LoVo (cell line): ENCODE measurements around the gene CRADD.
"Not testable (repeated sequence)": the region's sequence is repeated elsewhere in the genome, so short reads cannot be mapped to it uniquely, and the experiment has no call there.

Source experiments
- DNase-seq: peaks from one replicate; pipeline ENCODE4 v3.0.0-alpha.2; 2016; ENCODE audit warnings: low spot score

Gene CRADD

DNA sequence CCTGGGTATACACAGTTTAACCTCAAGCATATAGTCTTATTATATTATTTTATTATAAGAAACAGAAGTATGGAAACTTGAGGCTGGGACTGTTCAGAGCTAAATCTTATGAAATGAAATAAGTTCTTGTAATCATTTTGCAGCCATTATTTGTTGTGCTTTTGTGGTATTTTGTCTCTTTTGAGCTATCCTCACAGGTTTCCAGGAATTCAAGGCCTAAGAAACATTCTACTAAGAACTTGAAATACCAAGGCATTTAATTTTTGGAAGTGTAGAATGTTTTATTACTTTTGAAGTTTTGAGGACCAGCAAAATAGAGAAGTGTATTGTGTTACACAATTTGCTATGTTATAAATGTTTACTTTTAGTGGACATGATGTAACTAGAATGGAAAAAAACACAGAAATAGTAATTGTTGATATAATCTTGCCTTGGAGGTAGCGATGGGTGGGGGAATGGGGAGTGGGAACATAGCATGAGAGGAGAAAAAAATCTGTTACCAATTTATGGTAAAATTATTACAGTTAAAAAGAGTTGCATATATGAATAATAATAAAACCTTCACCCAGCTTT is 81.7 kb downstream of the CRADD start:
- DNase-seq, result no peak

DNA sequence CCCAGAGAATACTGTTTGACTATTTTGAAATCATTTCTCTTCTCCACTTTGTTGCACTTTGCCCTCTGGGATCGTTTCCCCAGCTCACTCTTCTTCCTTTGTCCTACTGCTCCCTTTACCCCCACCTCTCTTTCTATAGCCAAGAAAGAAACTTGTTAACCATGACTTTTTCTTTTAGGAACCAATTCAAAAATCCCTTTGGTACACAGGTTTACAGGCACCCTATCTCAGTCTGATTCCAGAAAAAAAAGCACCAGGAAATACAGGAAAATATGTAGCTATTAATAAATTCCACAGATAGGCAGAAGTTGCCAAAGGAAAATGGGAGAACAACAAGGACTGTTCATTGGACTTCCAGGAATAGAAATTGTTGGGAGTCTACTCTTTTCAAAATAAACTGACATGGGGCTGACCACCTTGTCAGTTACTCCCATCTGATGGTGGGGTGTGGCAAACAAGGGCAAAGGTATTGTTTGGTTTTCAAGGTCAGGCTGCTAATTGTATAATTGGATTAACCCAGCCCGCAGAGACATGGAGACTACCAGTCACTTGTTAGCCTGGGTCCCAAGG is 82.4 kb downstream of the CRADD start:
- DNase-seq, result no peak

DNA sequence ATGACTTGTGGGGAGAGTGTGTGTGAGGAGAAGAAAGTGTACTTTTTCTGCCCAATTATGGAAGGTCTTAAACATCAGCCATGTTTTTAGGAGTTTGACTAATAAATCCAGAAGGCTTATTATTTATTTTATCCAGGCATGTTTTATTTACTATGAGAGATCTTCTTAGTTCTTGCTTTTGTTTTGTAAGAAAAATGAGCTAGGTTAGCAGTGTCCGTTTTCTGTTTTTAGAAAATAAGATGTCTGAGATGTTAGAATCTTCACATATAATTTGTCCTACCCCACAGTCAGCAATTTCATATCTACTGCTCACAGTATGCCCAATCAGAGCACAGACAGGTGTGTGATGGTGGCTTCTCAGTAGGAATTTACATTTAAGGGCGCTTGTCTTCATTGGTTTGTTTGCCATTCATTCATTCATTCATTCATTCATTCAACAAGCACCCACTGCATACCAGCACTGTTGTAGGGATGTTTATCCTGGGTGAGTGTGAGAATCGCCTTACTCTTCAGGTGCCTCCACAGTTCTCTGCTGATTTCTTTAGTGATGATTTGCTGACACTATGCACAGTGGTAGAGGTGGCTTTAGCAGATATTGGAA is 83.2 kb downstream of the CRADD start:
- DNase-seq, result no peak

- no peak for DNase-seq
These were observed 85.0 kb downstream of the CRADD start for GRCh38 chr12:93762059-93762719.

DNA sequence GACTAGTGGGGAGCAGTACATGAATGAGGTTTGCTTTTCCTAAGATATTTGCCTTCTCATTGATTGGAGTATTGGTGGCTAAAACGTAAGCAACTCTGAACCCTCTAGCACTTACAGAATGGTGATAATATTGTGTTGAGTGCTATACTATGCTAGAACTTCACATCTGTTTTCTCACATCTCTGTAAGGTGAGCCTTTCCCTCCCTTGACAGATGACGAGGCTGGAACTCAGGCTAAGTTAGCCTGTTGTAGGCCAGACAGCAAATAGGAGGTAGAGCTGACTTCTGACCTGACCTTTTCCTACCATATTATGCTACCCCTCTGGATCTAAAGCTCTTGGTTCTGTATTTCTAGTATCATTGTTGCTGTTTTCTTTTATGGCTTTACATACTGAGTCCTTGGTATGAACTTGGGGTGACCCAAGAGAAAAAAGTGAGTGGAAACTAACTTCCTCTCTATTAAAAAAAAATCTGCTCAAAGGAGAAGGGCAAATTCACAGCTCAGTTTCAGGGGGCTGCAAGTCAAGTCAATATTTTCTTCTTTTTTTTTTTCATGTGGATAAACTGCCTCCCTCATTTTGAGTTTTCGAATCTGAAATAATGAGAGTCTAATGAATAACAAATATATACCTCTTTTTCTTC is 85.9 kb downstream of the CRADD start:
- no peak for DNase-seq

- no peak for DNase-seq
These were observed 86.6 kb downstream of the CRADD start for GRCh38 chr12:93763746-93764147.

- no peak for DNase-seq
These were observed 89.2 kb downstream of the CRADD start for GRCh38 chr12:93766371-93766770.

DNA sequence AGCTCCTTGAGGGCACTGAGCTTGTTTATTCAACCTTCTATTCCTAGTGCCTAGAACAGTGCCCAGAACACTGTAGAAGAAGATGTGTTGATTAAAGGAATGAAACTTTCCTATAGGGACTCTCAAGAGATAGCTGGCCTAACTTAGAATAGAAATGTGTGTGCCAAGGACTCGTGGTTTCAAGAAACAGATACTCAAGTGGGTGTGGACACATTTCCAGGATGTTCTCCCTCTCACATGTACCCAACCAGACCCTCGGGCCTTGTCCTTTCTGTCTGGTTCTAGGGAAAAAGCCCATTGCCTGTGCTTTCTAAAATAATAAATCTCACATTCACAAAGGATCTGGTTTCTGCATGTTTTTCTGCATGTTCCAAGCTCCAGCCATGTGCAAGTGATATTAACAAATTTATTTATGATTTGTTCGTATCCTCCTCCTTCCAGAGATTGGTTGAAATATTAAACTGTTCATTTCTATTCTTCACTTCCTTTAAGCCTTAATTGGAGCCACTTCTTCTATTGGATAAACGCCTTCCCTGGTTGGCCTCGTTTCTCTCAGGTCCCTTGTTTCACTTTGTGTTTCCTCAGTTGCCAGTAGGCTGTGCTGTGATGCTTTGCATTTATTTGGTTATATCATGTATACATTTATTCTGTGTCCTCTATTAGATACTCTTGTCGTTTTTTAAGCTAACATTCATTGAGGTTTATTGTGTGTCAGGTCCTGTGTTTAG is 89.8 kb downstream of the CRADD start:
- DNase-seq, result no peak

GRCh38 chr12:93767524-93767863 is 90.3 kb downstream of the CRADD start:
- no peak for DNase-seq

DNA sequence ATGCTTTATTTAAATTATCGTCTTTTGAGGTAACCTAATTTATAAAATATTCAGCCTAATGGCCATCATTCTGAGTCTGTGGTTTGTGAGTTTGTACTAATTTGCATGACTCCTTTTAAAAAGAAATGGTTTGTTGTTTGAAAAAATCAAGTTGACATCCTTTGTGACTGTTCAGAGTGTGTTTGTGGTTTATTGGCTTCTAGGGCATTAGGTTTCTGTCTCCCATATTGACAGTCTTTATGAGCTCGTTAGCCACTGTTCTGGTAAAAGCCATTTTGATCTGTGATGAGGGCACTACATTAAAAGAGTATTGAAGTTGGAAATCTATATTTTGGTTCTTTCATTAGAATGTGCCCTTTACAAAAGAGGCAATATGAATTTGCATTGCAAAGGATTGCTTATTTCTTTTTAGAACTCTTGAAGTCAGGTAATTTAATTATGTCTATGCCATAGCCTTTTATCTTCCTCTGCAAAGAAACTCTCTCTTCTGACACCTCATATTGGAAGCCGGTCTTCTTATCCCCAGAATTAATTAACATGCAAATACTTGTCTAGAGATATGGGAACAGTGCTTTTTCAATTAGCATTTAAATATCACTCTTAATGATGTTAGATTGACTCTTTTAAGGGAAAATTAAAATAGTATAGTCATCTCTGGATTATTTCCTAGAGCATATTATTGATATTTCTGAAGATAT is 95.0 kb downstream of the CRADD start:
- DNase-seq, result no peak

DNA sequence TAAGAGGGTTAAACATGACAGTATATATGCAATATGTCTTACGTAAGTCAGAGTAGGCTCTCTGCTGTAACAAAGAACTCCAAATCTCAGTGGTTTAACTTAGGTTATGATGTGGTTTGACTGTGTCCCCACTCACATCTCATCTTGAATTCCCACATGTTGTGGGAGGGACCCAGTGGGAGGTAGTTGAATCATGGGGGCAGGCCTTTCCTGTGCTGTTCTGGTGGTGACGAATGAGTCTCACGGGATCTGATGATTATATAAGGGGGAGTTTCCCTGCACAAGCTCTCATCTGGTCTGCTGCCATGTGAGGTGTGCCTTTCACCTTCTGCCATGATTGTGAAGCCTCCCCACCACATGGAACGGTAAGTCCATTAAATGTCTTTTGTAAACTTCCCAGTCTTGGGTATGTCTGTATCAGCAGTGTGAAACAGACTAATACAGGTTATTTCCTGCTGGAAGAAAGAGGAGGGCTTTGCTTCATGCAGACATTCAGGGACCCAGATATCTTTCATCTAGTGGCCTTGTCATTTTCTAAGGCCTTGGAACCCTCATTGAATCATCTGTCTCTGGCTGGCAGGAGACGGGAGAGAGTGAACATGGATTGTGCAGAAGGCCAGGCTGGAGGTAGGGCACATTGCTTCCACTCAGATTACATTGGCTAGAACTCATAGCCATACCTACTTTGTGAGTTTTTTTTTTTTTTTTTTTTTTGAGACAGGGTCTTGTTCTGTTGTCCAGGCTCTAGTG is 96.1 kb downstream of the CRADD start:
- no peak for DNase-seq

DNA sequence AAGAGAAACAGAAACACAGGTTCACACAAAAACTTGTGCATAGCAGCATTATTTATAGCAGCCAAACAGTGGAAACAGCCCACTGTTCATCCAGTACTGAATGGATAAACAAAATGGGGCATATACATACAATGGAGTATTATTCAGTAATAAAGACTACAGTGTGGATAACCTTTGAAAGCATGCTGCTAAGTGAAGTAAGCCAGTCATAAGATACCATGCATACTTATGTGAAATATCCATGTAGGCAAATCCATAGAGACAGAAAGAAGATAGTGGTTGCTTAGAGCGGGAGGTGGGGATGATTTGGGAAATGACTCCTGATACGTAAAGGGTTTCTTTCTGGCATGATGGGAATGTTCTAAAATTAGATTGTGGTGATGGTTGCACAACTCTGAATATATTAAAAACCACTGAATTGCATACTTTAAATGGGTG is 99.4 kb downstream of the CRADD start:
- DNase-seq, result no peak

- no peak for DNase-seq
These were observed 100.1 kb downstream of the CRADD start for GRCh38 chr12:93777254-93777653.

DNA sequence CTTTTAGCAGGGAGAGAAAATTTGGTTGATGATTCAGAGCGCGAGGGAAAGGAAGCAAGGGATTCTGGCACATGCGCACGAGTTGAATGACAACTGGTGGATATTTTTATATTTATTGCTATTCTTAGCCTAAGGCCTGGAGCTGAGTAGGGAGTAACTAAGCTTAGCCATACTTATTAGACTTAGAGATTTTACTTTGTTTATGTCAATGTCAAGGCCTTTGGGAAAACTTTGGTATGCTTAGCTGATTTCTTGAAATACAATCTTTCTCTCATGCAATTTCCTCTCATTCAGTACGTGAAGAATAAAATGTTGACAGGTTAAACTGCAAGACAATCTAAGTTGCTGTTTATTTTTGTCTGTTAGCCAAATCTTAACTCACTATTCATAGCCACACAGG is 101.1 kb downstream of the CRADD start:
- DNase-seq, result no peak

DNA sequence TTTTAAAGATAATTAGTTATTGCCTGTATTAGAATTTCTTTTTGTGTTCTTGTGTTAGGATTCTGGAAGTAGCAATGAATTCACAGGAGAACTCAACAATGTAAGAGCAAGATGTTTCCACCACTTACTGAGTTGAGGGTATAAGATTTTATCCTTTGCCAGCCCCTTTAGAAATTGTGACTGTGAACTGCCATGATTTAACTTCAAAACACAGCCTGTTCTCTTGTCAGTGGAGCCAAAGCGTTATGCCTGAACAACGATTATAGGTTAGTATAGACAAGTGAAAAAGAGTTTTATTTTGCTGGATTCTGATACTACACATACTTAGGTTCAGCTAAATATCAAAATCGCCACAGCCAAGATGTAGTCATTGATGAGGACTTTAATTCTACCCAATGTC is 101.6 kb downstream of the CRADD start:
- no peak for DNase-seq

DNA sequence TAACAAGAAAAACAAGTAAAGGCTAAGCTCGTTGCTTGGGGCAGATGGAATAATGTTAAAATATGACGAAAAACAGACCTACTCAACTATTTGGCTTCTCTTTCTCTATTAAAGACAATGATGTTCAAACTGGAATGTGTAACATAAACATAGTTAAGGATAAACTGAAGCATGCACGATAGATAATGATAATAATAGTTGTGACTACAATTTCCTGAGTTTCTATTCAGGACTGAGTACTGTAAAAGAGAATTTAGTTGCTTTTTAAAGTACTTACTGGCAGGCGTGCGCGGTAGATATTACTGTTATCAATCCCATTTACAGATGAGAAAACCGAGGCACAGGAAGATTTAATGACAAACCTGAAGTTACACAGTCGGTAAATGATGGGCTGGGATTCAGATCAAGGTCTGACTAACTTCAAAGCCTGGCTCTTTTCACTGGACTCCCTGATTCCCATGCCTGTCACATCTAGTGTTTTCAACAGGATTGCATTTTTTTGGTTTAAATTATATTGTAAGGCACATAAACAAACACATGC is 103.0 kb downstream of the CRADD start:
- DNase-seq, result no peak

GRCh38 chr12:93780886-93781285 is 103.7 kb downstream of the CRADD start:
- not testable (repeated sequence) for DNase-seq

DNA sequence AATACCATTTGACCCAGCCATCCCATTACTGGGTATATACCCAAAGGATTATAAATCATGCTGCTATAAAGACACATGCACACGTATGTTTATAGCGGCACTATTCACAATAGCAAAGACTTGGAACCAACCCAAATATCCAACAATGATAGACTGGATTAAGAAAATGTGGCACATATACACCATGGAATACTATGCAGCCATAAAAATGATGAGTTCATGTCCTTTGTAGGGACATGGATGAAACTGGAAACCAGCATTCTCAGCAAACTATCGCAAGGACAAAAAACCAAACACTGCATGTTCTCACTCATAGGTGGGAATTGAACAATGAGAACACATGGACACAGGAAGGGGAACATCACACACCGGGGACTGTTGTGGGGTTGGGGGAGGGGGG is 104.8 kb downstream of the CRADD start:
- not testable (repeated sequence) for DNase-seq

DNA sequence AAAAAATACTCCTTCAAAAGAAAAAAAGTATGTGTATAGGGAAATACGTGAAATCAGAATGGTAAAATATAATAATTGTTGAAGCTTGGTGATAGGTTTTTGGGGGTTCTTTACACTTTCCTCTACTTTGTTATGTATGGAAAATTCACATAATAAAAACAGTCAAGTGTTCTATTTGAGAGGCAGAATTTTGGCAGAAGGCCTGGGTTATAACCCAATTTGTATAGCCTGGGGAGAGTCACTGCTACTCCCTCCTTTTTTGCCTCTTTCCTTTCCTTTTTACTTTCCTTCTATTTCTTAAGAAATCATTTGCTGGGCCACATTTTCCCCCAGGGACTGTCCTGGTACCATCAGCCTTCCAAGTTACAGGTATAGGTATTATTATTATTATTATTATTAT is 105.7 kb downstream of the CRADD start:
- no peak for DNase-seq

DNA sequence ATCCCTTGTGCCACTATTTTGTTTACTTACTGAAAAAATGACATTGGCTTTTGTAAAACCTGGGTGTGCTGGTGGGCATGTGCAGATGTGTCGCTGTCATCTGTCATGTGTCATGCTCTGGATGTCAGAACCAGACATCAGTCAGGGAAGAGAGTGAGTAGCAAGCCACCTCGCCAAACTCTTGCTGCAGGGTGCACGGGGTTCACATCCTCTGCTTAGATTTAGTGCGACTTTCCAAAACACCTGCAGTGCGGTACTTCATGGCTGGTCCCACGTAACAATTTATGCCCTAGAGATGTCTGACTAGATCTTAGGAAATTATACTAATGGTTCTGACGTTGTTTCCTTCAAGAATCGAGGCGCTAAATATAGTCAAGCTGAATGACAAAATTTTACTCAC is 106.7 kb downstream of the CRADD start:
- no peak for DNase-seq
